Panc1 (cell line): ENCODE data around the gene KATNIP. TPM values are rescaled to one million over a fixed set of nuclear protein-coding genes. Genes with fewer than 3 reads are reported as not detected.

Source experiments
- ATAC-seq: fragments of 200-7000 bp; cut with Tn5 transposase; 2 replicates; pipeline ENCODE4 v1.9.1; 2020; ENCODE audit warnings: mild to moderate bottlenecking, moderate library complexity
- BruUV-seq: library from RNA; stranded (reverse); fragments of 400-500 nt; replicated peaks from 2 replicates; lab custom pipeline; 2021; lab: Mats Ljungman, UMichigan
- CTCF ChIA-PET: fragments of 300-600 bp; sonication (Branson Sonifier 250); formaldehyde crosslinking; loops from one replicate; lab custom pipeline; 2022; ENCODE audit warnings: antibody characterized with exemption; lab: Charles Lee
- POLR2A ChIA-PET: fragments of 300-600 bp; sonication (Branson Sonifier 250); formaldehyde crosslinking; loops from one replicate; lab custom pipeline; 2022; ENCODE audit warnings: antibody characterized with exemption; lab: Charles Lee
- DNase-seq: peaks from one replicate; pipeline ENCODE4 v3.0.0-alpha.2; 2010; ENCODE audit warnings: low read depth, low spot score
- H3K27ac ChIP-seq: 2 replicates; pipeline ENCODE4 v1.5.1; 2011; ENCODE audit warnings: mild to moderate bottlenecking, low read length, inconsistent platforms
- H3K27me3 ChIP-seq: fragments of 200-500 bp; sonication (Bioruptor generic); 2 replicates; pipeline ENCODE4 v1.6.0; 2014; ENCODE audit warnings: low read length, inconsistent platforms; ENCODE audit not compliant: control insufficient read depth, insufficient read depth
- H3K36me3 ChIP-seq: fragments of 200-500 bp; sonication (Bioruptor generic); 2 replicates; pipeline ENCODE4 v1.5.1; 2014; ENCODE audit warnings: inconsistent platforms, mild to moderate bottlenecking, low read length, moderate library complexity; ENCODE audit not compliant: control insufficient read depth, insufficient read depth
- H3K4me1 ChIP-seq: 2 replicates; pipeline ENCODE4 v1.5.1; 2011; ENCODE audit warnings: inconsistent platforms, mild to moderate bottlenecking, low read length, moderate library complexity; ENCODE audit not compliant: control insufficient read depth, insufficient read depth
- H3K4me3 ChIP-seq, 2 experiments: 2 replicates each; pipeline ENCODE4 v1.5.1; 2011 to 2012; ENCODE audit warnings: low read depth in 2 of 2, low read length in 2 of 2, mild to moderate bottlenecking in 2 of 2, inconsistent platforms in 1 of 2, moderate library complexity in 1 of 2
- H3K9me3 ChIP-seq: fragments of 200-500 bp; sonication (Bioruptor generic); 2 replicates; pipeline ENCODE4 v1.5.1; 2014; ENCODE audit warnings: low read depth, mild to moderate bottlenecking, inconsistent platforms, low read length, moderate library complexity; ENCODE audit not compliant: control insufficient read depth, insufficient read depth
- CTCF ChIP-seq: fragments of 450-650 bp; IDR thresholded peaks from 2 replicates; pipeline ENCODE4 v1.5.1; 2017; ENCODE audit warnings: mild to moderate bottlenecking
- POLR2AphosphoS5 ChIP-seq: IDR thresholded peaks from 2 replicates; pipeline ENCODE4 v1.6.1; 2012; ENCODE audit warnings: mild to moderate bottlenecking, low read depth, low read length, moderate library complexity
- REST ChIP-seq, 2 experiments: IDR thresholded peaks; 2 replicates each; pipeline ENCODE4 v1.6.1; 2011 to 2012; ENCODE audit warnings: low read depth in 2 of 2, control low read depth in 1 of 2, low read length in 1 of 2, mild to moderate bottlenecking in 1 of 2, moderate library complexity in 1 of 2; ENCODE audit not compliant: insufficient read depth in 1 of 2
- SIN3A ChIP-seq: IDR thresholded peaks from 2 replicates; pipeline ENCODE4 v1.6.1; 2012; ENCODE audit warnings: low read depth, mild to moderate bottlenecking, low read length, moderate library complexity, borderline replicate concordance; ENCODE audit not compliant: insufficient read depth
- TCF7L2 ChIP-seq: IDR thresholded peaks from 2 replicates; pipeline ENCODE4 v1.6.1; 2011; ENCODE audit warnings: mild to moderate bottlenecking, low read depth, low read length, inconsistent platforms
- in situ Hi-C: cut with HindIII; loops from 2 replicates; pipeline ENCODE4 v1.10.0; 2016; ENCODE audit warnings: low sequenced_read_pairs, low pct_unique_long_range_greater_than_20kb
- intact Hi-C: fragments of 100-400 bp; cut with micrococcal nuclease; formaldehyde crosslinking; loops from one replicate; pipeline ENCODE4 v1.10.0; 2022; ENCODE audit not compliant: unreplicated experiment
- total RNA-seq: library from RNA; stranded (reverse); gene quantifications from one replicate; pipeline ENCODE4 v1.2.1, GENCODE V29; 2021; ENCODE audit not compliant: unreplicated experiment

KATNIP gene
- total RNA-seq, 1 experiment from 2014 or later = 36.7 TPM

GRCh38 chr16:27506771-27507170, 43.2 kb upstream of the KATNIP start:
- intact Hi-C loops = no loop called here
- TF ChIP-seq TCF7L2 (no peak), POLR2AphosphoS5 (no peak), SIN3A (no peak), CTCF (no peak), REST (IDR thresholded peaks at IDR 0.05; ENCODE audit: insufficient read depth in 1 of 2, low read depth in 2 of 2, low read length in 1 of 2) (no peak)
- DNase-seq (no peak), ATAC-seq (no peak)
- Histone ChIP-seq H3K36me3 (peaks cover 30% of the 10 kb centered on the region), H3K27me3 (no peaks in the 10 kb centered on the region), H3K4me1 (no peaks in the 10 kb centered on the region), H3K9me3 (no peaks in the 10 kb centered on the region), H3K4me3 (no peak overlapping the region), H3K27ac (no peak overlapping the region)
- in situ Hi-C loops = no loop called here
- ChIA-PET POLR2A (no interaction called here), CTCF (no interaction called here)
- no TSS peak for BruUV-seq

- ATAC-seq (no peak), DNase-seq (no peak)
- in situ Hi-C loops = no loop called here
- H3K27ac ChIP-seq = no peak overlapping the region
- no peak overlapping the region for H3K4me3 ChIP-seq
- ChIA-PET POLR2A (no interaction called here), CTCF (no interaction called here)
- no peaks in the 10 kb centered on the region for H3K9me3 ChIP-seq
- intact Hi-C loops = no loop called here
- H3K4me1 ChIP-seq = no peaks in the 10 kb centered on the region
- no TSS peak for BruUV-seq
- H3K27me3 ChIP-seq = no peaks in the 10 kb centered on the region
- no peak for TF ChIP-seq CTCF
- no peak for TF ChIP-seq POLR2AphosphoS5
- TF ChIP-seq REST (IDR thresholded peaks at IDR 0.05; ENCODE audit: insufficient read depth in 1 of 2, low read depth in 2 of 2, low read length in 1 of 2) = no peak
- no peak for TF ChIP-seq SIN3A
- TF ChIP-seq TCF7L2 = no peak
- peaks cover 21% of the 10 kb centered on the region for H3K36me3 ChIP-seq
These were observed 41.5 kb upstream of the KATNIP start for GRCh38 chr16:27508476-27508875.
